T1000 (cell line): ENCODE measurements around the gene LY6G5C.

Source experiments
- DNase-seq: peaks from one replicate; lab custom pipeline; 2025; ENCODE audit warnings: mixed read lengths; lab: John Stamatoyannopoulos, UW

Gene LY6G5C

GRCh38 chr6:31680226-31681134 is at the start of gene LY6G5C:
Gene LY6G5C, minus strand, starts transcription at chr6:31681067. Its CDS starts 694 bp downstream, at chr6:31680373.
- DNase-seq: peak; percentile 78

GRCh38 chr6:31729979-31730630 is 49.2 kb upstream of the LY6G5C start:
- peak; percentile 82 for DNase-seq

GRCh38 chr6:31729515-31729978 is 48.7 kb upstream of the LY6G5C start:
- peak; percentile 85 for DNase-seq

- DNase-seq: no peak
Observed at GRCh38 chr6:31728767-31729514, 48.1 kb upstream of the LY6G5C start, which contains the start of gene DDAH2. Gene DDAH2, minus strand, starts transcription at chr6:31729299. Its CDS starts 138 bp downstream, at chr6:31729161.

GRCh38 chr6:31727717-31728671 is 47.1 kb upstream of the LY6G5C start:
- no peak for DNase-seq

GRCh38 chr6:31727034-31727716 is 46.3 kb upstream of the LY6G5C start:
- DNase-seq: no peak

GRCh38 chr6:31725502-31726350 is 44.9 kb upstream of the LY6G5C start:
- no peak for DNase-seq

- DNase-seq: no peak
Observed at GRCh38 chr6:31723980-31724691, 43.3 kb upstream of the LY6G5C start.

- no peak for DNase-seq
Observed at GRCh38 chr6:31723245-31723979, 42.5 kb upstream of the LY6G5C start, which contains the start of gene MPIG6B. Gene MPIG6B, plus strand, starts transcription at chr6:31723373. Its CDS starts 11 bp downstream, at chr6:31723384.

GRCh38 chr6:31722173-31722572 is 41.3 kb upstream of the LY6G5C start:
- no peak for DNase-seq

- DNase-seq: no peak
Observed at GRCh38 chr6:31721351-31722020, 40.6 kb upstream of the LY6G5C start, which contains the start of gene LY6G6C. Gene LY6G6C, minus strand, starts transcription at chr6:31721746. Its CDS starts 67 bp downstream, at chr6:31721679.

- DNase-seq: no peak
Observed at GRCh38 chr6:31720196-31720770, 39.4 kb upstream of the LY6G5C start.

GRCh38 chr6:31719001-31719400 is 38.1 kb upstream of the LY6G5C start:
- no peak for DNase-seq

- no peak for DNase-seq
Observed at GRCh38 chr6:31718265-31718664, 37.4 kb upstream of the LY6G5C start.

GRCh38 chr6:31717499-31718222 is 36.8 kb upstream of the LY6G5C start:
- DNase-seq: no peak
